22Rv1 (cell line): Measurements from ENCODE around the gene EIF5A.

Experiments
- CTCF ChIP-seq: fragments of 450-650 bp; IDR thresholded peaks from 2 replicates; pipeline ENCODE4 v1.5.1; 2017; ENCODE audit warnings: mild to moderate bottlenecking
- ZFX ChIP-seq: fragments of 450-650 bp; IDR thresholded peaks from 2 replicates; pipeline ENCODE4 v1.6.1; 2017; ENCODE audit warnings: antibody characterized with exemption, borderline replicate concordance

- no peak for TF ChIP-seq CTCF
- TF ChIP-seq ZFX, result no peak
These were observed 14.7 kb upstream of the EIF5A start for GRCh38 chr17:7292729-7293128.
